D721Med (cell line): ENCODE results near the gene SFN.
A peak's percentile ranks its signal among the peaks of the same experiment; 100 is the strongest.
"Not testable (repeated sequence)": the region's sequence is repeated elsewhere in the genome, so short reads cannot be mapped to it uniquely, and the experiment has no call there.

ENCODE experiments used
- DNase-seq: peaks from one replicate; pipeline ENCODE4 v3.0.0; 2011; ENCODE audit warnings: low spot score; ENCODE audit not compliant: insufficient read length
- FAIRE-seq: peaks from 2 replicates; lab custom pipeline; 2011; peaks lifted over from hg19 to GRCh38; lab: Jason Lieb, UNC
- CTCF ChIP-seq: IDR thresholded peaks from 2 replicates; pipeline ENCODE4 v1.5.1; 2012; ENCODE audit warnings: mild to moderate bottlenecking, control low read depth; ENCODE audit not compliant: insufficient read depth; ENCODE audit errors: missing control alignments

The SFN gene

DNA sequence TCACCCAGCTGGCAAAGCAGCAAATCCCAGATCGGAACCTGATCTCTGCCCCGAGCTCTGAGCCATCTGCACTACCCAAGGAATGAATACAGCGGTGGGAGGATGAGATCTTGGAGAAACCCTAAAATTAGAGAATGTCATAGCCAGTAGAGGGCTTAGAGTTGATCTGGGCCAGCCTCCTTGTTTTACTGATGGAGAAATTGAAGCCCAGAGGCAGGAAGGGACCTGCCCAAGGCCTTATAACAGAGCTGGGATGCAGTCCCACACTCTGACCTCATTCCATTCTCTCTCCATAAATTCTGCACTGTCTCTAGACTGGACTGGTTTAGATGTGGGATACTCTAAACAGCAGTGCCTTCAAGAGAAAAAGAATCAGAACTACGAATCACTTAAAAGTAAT is 4.8 kb upstream of the SFN start:
- FAIRE-seq (no peak), DNase-seq (no peak)
- TF ChIP-seq CTCF = no peak

DNA sequence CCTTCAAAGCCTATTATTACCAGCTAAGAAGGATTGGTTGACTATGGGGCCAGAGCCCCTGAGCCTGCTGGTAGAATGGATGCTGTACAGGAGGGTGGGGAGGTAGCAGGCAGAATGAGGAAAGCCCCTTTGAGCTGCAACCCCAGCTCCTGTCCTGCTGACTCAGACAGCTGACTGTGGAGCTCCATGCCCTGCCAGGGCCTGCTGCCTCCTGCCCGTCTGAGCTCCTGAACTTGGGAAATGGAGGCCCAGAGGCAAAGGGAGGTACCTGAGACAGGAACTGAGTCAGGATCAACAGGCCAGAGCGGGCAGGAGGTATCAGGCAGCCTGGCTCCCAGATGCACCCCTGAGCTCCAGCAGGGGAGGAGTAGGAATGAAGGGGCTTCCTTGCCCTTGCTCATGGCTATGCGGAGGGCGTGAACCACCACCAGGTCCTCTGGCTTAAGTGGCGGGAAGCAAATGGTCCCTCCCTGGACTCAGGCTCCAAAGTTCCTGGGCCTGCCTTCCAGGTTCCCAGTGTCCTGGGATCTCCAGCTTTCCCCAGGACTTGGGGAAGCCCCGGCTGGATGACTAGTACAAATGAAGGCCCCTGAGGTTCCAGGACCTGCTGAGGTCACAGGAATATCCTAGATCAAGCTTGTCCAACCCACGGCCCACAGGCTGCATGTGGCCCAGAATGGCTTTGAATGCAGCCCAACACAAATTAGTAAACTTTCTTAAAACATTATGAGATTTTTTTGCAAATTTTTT is 3.9 kb upstream of the SFN start:
- DNase-seq = no peak
- TF ChIP-seq CTCF = no peak
- FAIRE-seq = no peak

GRCh38 chr1:26861286-26861701 is 1.7 kb upstream of the SFN start:
- FAIRE-seq = no peak
- TF ChIP-seq CTCF = no peak
- DNase-seq = no peak

DNA sequence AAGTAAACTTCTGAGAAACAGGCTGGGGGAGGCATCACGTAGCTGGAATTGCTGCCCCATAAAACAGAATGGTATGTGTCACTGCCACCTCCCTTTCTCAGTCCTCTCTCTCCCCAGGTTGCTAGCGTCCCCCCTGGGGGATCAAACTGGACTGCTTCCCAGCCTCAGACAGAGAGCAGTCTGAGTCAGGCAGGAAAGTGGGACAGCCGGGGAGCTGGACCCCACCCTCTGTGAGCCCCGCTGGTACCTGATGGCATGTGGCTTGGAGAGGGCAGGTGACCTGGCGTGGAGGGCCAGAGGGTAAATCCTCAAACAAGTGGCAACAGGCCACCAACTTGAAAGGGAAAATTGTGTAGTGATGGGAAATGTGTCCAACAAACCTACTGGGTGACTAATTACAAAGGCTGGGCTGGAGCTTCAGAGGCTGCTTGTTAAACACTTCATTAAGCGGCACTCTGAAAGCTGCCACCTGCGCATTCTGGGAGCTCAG is 1.0 kb upstream of the SFN start:
- no peak for FAIRE-seq
- no peak for DNase-seq

DNA sequence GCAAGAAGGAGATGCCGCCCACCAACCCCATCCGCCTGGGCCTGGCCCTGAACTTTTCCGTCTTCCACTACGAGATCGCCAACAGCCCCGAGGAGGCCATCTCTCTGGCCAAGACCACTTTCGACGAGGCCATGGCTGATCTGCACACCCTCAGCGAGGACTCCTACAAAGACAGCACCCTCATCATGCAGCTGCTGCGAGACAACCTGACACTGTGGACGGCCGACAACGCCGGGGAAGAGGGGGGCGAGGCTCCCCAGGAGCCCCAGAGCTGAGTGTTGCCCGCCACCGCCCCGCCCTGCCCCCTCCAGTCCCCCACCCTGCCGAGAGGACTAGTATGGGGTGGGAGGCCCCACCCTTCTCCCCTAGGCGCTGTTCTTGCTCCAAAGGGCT is 732 bp downstream of the SFN start:
- DNase-seq = no peak
- no peak for TF ChIP-seq CTCF
- FAIRE-seq = no peak

More for the DNA sequence above, 1.0 kb upstream of the SFN start:
- no peak for TF ChIP-seq CTCF

- FAIRE-seq = no peak
- TF ChIP-seq CTCF = no peak
- peak; percentile 44 for DNase-seq
Measured at GRCh38 chr1:26864610-26865480, 1.9 kb downstream of the SFN start.

- not testable (repeated sequence) for DNase-seq, FAIRE-seq
Measured at GRCh38 chr1:26873097-26873496, 10.1 kb downstream of the SFN start.
